HG02759 (cell line): Measurements from ENCODE around the gene TSPOAP1.
A peak's percentile ranks its signal among the peaks of the same experiment; 100 is the strongest.

Experiments
- ATAC-seq: cut with Tn5 transposase; IDR thresholded peaks from one replicate; pipeline ENCODE4 v1.9.1; 2021; ENCODE audit warnings: mild to moderate bottlenecking, moderate library complexity; ENCODE audit not compliant: unreplicated experiment

The TSPOAP1 gene

GRCh38 chr17:58307468-58308172, 21.0 kb downstream of the TSPOAP1 start:
- ATAC-seq, result no peak

GRCh38 chr17:58306131-58306951, 22.3 kb downstream of the TSPOAP1 start:
- no peak for ATAC-seq

- no peak for ATAC-seq
Measured at GRCh38 chr17:58305626-58306025, 23.0 kb downstream of the TSPOAP1 start.

- ATAC-seq, result no peak
Measured at GRCh38 chr17:58304750-58305486, 23.7 kb downstream of the TSPOAP1 start.

- ATAC-seq, result peak; percentile 65
Measured at GRCh38 chr17:58303971-58304749, 24.4 kb downstream of the TSPOAP1 start.

DNA sequence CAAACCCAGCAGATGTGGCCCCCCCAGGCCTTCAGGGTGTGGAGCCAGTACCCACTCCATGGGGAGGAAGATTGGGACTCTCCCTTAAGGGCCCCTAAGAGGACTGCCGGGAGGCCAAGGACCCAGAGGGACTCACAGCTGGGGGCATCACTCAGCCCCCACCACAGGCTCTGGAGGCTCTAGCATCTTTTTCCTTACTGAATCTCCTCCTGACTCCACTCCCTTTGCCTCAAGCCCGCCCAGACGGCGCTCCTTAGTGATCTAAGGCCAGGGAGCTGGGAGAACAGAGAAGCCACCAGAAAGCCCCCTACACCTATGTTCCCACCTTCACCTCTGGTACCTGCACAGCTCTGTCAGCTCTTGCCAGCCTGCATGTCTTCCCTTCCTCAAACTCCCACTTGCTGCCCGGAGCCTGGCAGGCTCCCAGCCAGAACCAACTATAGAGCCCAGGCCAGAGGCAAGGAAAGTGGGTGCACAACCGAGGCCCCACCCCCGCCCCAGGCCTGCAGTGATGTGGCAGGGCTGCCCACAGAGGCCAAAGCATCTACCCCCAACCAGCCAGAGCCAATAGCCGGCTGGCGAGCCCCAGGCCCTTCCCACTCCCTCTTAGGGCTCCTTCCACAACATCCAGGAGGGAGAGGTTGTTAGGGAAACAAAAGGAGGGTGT, 25.5 kb downstream of the TSPOAP1 start:
- no peak for ATAC-seq

DNA sequence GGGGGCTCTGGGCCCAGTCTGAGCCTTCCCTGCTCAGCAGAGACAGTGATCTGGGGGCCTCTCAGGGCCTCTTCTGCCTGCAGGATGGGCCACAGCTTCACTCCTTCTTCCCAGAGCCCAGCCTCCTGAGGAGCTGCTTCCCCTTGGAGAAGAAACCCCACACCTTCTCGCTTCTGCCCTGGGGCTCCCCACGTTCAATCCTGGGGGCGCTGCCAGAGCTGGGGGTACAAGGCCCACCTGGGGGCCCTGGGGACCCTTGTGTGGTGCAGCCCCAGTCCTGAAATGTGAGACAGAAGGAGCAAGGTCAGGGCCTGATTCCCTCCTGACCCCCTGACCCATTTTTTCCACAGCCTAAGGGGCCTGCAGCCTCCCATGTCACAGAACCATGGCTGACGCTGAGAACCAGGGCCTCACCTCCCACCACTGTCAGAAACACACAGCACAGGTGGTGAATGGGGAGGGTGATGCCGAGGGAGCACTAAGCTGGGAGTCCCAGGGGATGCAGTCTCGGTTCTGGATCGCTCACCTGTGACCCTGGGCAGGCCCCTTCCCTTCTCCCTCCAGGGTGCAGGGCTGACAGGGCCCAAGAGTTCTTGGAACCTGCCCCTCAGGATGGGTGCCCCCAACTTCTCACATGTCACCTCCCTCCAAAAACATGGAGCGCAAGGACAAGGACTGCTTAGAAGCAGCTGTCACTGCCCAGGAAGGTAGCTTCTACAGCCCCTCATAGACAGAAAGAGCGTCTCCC, 26.2 kb downstream of the TSPOAP1 start:
- ATAC-seq, result no peak

GRCh38 chr17:58301504-58302150, 27.0 kb downstream of the TSPOAP1 start:
- no peak for ATAC-seq

- ATAC-seq, result no peak
Measured at GRCh38 chr17:58300336-58300735, 28.3 kb downstream of the TSPOAP1 start.

DNA sequence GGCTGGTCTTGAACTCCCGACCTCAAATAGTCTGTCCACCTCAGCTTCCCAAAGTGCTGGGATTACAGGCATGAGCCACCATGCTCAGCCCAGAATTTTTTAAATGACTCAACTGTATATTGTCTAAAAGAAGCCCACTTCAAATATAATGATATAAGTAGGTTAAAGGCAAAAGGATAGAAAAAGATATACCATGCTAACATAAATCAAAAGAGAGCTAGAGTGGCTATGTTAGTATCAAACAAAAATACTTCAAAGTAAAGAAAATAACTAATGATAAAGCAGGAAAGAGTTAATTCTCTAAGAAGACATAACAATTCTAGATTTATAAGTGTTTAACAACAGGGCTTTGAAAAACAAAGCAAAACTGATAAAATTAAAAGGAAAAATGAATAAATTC, 34.6 kb downstream of the TSPOAP1 start:
- ATAC-seq, result no peak

GRCh38 chr17:58291246-58291645, 37.3 kb downstream of the TSPOAP1 start:
- ATAC-seq, result no peak

GRCh38 chr17:58289869-58290268, 38.7 kb downstream of the TSPOAP1 start:
- no peak for ATAC-seq

- no peak for ATAC-seq
Measured at GRCh38 chr17:58285422-58285810, 43.2 kb downstream of the TSPOAP1 start.

DNA sequence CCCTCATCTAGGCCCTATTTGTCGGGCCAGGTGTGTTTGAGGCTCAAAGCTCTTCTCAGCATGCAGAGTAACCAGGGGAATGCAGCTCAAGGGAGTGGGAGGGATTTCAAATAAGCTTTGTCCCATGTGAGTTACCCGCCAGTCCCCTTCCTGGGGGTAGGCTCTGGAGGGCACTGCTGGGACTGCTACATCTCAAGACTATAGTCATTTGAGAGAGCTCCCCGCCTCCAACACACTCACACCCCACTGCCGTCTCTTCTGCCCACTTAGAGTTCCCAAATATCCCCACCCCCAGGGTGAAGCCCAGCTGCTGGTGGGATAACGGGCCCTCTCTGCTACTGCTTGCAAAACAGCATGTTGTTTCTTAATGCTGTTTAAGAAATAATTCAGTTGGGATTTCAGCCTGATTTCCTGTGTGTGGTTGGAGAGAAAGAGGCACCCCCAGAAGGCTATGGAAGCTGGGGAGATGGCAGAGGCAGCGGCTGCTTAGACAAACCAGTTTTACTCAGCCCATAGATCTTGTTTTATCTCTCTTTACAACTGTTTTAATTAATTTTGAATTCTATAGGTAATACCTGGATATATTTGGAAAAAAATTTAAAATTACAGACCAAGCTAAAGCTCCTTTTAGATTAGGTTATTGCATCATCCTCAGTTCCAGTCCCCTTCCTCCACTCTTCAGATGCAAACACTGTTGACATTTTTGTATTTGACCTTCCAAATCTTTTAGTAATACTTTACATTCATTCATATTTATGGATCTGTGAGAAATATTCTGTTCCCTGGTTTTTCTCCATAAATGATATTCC, 43.8 kb downstream of the TSPOAP1 start:
- ATAC-seq, result no peak

DNA sequence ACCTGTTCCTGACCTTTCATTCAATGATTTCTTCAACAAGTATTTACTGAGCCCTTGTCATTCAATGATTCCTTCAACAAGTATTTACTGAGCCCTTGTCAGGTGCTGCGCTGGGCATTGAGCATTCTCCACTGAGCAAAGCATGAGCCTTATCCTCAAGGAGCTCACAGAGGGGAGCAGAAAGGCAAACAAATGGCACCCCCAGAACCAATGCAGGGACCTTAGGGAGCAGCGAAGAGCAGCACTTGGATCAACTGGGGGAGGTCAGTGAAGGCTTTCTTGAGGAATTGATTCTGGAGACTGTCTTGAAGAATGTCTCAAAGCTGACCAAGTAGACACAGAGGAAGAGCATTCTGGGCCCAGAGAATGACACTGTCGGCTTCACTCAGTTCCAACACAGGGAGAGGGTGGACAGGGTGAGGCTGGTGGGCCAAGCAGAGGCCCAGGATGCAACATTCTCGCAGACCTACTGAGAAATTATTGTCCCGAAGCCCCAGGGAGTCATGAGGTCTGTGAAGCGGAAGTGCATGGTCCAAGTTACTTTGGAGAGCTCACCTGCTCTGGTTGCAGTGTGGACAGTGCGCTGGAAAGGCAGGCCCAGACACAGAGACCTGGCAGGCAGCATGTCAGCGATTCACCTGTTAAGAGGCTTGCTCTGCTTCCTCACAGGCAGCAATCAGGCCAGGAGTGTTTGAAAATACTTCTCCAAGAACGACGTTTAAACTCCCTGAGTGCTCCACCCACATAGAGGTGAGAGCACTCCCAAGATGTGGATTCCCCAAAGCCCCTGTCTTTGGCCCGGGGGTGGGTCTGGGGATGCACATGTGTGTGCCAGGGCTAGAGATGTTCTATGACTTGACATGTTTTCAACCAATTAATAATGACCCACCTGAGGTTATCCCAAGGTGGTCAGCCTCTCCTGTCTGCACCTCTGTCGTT, 44.7 kb downstream of the TSPOAP1 start:
- ATAC-seq, result no peak

GRCh38 chr17:58282442-58282841, 46.2 kb downstream of the TSPOAP1 start:
- no peak for ATAC-seq

- no peak for ATAC-seq
Measured at GRCh38 chr17:58281511-58282011, 47.0 kb downstream of the TSPOAP1 start.
